ENCODE measurements around the gene CSRP3.

The CSRP3 gene

GRCh38 chr11:19201737-19202605, at the start of gene CSRP3:
Gene CSRP3, minus strand, starts transcription at chr11:19201983. Its CDS starts 9,535 bp downstream, at chr11:19192448.
- no peak for ATAC-seq
- H3K27ac Mint-ChIP-seq, result peak within 1 kb of the TSS in 1 of 2 donors; percentile 48
- H3K27me3 Mint-ChIP-seq, result peaks cover 14% of the 10 kb centered on the region
- no peak for DNase-seq
- no peak within 1 kb of the TSS for H3K4me3 Mint-ChIP-seq
- no peaks in the 10 kb centered on the region for H3K4me1 Mint-ChIP-seq
- H3K9me3 Mint-ChIP-seq, result no peaks in the 10 kb centered on the region

GRCh38 chr11:19251577-19251976, 49.8 kb upstream of the CSRP3 start:
- H3K9me3 Mint-ChIP-seq, result peaks cover 8 to 25% of the 10 kb centered on the region in 2 donors
- no peak for ATAC-seq
- no peak for DNase-seq
- peaks cover 48% of the 10 kb centered on the region for H3K27me3 Mint-ChIP-seq
- H3K4me3 Mint-ChIP-seq, result no peak overlapping the region
- no peak overlapping the region for H3K27ac Mint-ChIP-seq
- H3K4me1 Mint-ChIP-seq, result no peaks in the 10 kb centered on the region

GRCh38 chr11:19246816-19247215, 45.0 kb upstream of the CSRP3 start:
- no peak for DNase-seq
- Mint-ChIP-seq H3K27me3 (peaks cover 87% of the 10 kb centered on the region), H3K9me3 (peaks cover 8 to 12% of the 10 kb centered on the region in 2 donors), H3K4me1 (peaks cover 10% of the 10 kb centered on the region), H3K27ac (no peak overlapping the region), H3K4me3 (no peak overlapping the region)
- ATAC-seq, result no peak

GRCh38 chr11:19245351-19245750, 43.6 kb upstream of the CSRP3 start:
- Mint-ChIP-seq H3K27me3 (peaks cover 87% of the 10 kb centered on the region), H3K4me1 (peaks cover 10% of the 10 kb centered on the region), H3K9me3 (peaks cover 8 to 12% of the 10 kb centered on the region in 2 donors), H3K27ac (no peak overlapping the region), H3K4me3 (no peak overlapping the region)
- DNase-seq (no peak), ATAC-seq (no peak)

- no peak overlapping the region for H3K4me3 Mint-ChIP-seq
- H3K27me3 Mint-ChIP-seq, result peaks cover 80% of the 10 kb centered on the region
- peaks cover 4 to 6% of the 10 kb centered on the region in 2 donors for H3K9me3 Mint-ChIP-seq
- H3K4me1 Mint-ChIP-seq, result peaks cover 10% of the 10 kb centered on the region
- no peak for DNase-seq
- H3K27ac Mint-ChIP-seq, result no peak overlapping the region
- ATAC-seq, result no peak
Measured at GRCh38 chr11:19244621-19245020, 42.8 kb upstream of the CSRP3 start.

- ATAC-seq (no peak), DNase-seq (no peak)
- Mint-ChIP-seq H3K27me3 (peaks cover 74% of the 10 kb centered on the region), H3K27ac (no peak overlapping the region), H3K4me1 (peaks cover 10% of the 10 kb centered on the region), H3K4me3 (no peak overlapping the region), H3K9me3 (peaks cover 0 to 1% of the 10 kb centered on the region in 2 donors)
Measured at GRCh38 chr11:19244084-19244483, 42.3 kb upstream of the CSRP3 start.

- Mint-ChIP-seq H3K4me3 (no peak overlapping the region), H3K4me1 (peaks cover 10% of the 10 kb centered on the region), H3K27ac (no peak overlapping the region), H3K27me3 (peaks cover 70% of the 10 kb centered on the region), H3K9me3 (no peaks in the 10 kb centered on the region)
- ATAC-seq (no peak), DNase-seq (no peak)
Measured at GRCh38 chr11:19243613-19244012, 41.8 kb upstream of the CSRP3 start.

GRCh38 chr11:19243143-19243542, 41.4 kb upstream of the CSRP3 start:
- H3K27me3 Mint-ChIP-seq, result peaks cover 65% of the 10 kb centered on the region
- no peak overlapping the region for H3K27ac Mint-ChIP-seq

GRCh38 chr11:19242179-19242932, 40.6 kb upstream of the CSRP3 start:
- peak overlapping the region; percentile 77 to 93 for H3K27ac Mint-ChIP-seq
- peaks cover 57% of the 10 kb centered on the region for H3K27me3 Mint-ChIP-seq
- H3K4me3 Mint-ChIP-seq, result peak overlapping the region; percentile 94 to 96
- peak; percentile 29 to 30 for DNase-seq
- H3K9me3 Mint-ChIP-seq, result no peaks in the 10 kb centered on the region
- no peak for ATAC-seq
- H3K4me1 Mint-ChIP-seq, result peaks cover 10% of the 10 kb centered on the region

More at GRCh38 chr11:19243143-19243542, 41.4 kb upstream of the CSRP3 start:
- ATAC-seq, result no peak
- no peak for DNase-seq
- H3K4me1 Mint-ChIP-seq, result peaks cover 10% of the 10 kb centered on the region
- H3K9me3 Mint-ChIP-seq, result no peaks in the 10 kb centered on the region
- H3K4me3 Mint-ChIP-seq, result no peak overlapping the region

- H3K4me1 Mint-ChIP-seq, result peaks cover 10% of the 10 kb centered on the region
- H3K9me3 Mint-ChIP-seq, result no peaks in the 10 kb centered on the region
- peaks cover 49% of the 10 kb centered on the region for H3K27me3 Mint-ChIP-seq
- H3K4me3 Mint-ChIP-seq, result peak overlapping the region; percentile 94 to 96
- H3K27ac Mint-ChIP-seq, result peak overlapping the region; percentile 77 to 93
- ATAC-seq (peak; percentile 70), DNase-seq (peak in 1 of 2 donors; percentile 69)
Measured at GRCh38 chr11:19241260-19242178, 39.7 kb upstream of the CSRP3 start.

GRCh38 chr11:19240420-19241259, 38.9 kb upstream of the CSRP3 start, which contains the start of gene E2F8:
Gene E2F8, minus strand, starts transcription at chr11:19240945. Its CDS starts 824 bp downstream, at chr11:19240121.
- ATAC-seq (peak; percentile 87), DNase-seq (peak; percentile 89 to 95)
- H3K4me3 Mint-ChIP-seq, result peak within 1 kb of the TSS; percentile 94 to 97
- H3K9me3 Mint-ChIP-seq, result no peaks in the 10 kb centered on the region
- peaks cover 40% of the 10 kb centered on the region for H3K27me3 Mint-ChIP-seq
- peak within 1 kb of the TSS; percentile 86 to 92 for H3K27ac Mint-ChIP-seq
- peaks cover 10% of the 10 kb centered on the region for H3K4me1 Mint-ChIP-seq

GRCh38 chr11:19239039-19239438, 37.3 kb upstream of the CSRP3 start:
- ATAC-seq (no peak), DNase-seq (no peak)
- no peaks in the 10 kb centered on the region for H3K9me3 Mint-ChIP-seq
- peaks cover 10% of the 10 kb centered on the region for H3K4me1 Mint-ChIP-seq
- peaks cover 24% of the 10 kb centered on the region for H3K27me3 Mint-ChIP-seq
- H3K4me3 Mint-ChIP-seq, result peak overlapping the region in 1 of 2 donors; percentile 35
- no peak overlapping the region for H3K27ac Mint-ChIP-seq

- no peak overlapping the region for H3K27ac Mint-ChIP-seq
- DNase-seq (no peak), ATAC-seq (no peak)
- H3K4me3 Mint-ChIP-seq, result no peak overlapping the region
- no peaks in the 10 kb centered on the region for H3K9me3 Mint-ChIP-seq
- H3K27me3 Mint-ChIP-seq, result peaks cover 12% of the 10 kb centered on the region
- H3K4me1 Mint-ChIP-seq, result peaks cover 10% of the 10 kb centered on the region
Measured at GRCh38 chr11:19237813-19238212, 36.0 kb upstream of the CSRP3 start.

GRCh38 chr11:19237381-19237780, 35.6 kb upstream of the CSRP3 start:
- DNase-seq (no peak), ATAC-seq (no peak)
- Mint-ChIP-seq H3K4me1 (peaks cover 6% of the 10 kb centered on the region), H3K27me3 (peaks cover 7% of the 10 kb centered on the region), H3K27ac (no peak overlapping the region), H3K4me3 (no peak overlapping the region), H3K9me3 (no peaks in the 10 kb centered on the region)
